HG03354 (cell line): ENCODE measurements around the gene SDK1.

ENCODE experiments used
- ATAC-seq: cut with Tn5 transposase; IDR thresholded peaks from one replicate; pipeline ENCODE4 v1.9.1; 2021; ENCODE audit warnings: mild to moderate bottlenecking; ENCODE audit not compliant: unreplicated experiment, poor library complexity, severe bottlenecking

Gene SDK1

DNA sequence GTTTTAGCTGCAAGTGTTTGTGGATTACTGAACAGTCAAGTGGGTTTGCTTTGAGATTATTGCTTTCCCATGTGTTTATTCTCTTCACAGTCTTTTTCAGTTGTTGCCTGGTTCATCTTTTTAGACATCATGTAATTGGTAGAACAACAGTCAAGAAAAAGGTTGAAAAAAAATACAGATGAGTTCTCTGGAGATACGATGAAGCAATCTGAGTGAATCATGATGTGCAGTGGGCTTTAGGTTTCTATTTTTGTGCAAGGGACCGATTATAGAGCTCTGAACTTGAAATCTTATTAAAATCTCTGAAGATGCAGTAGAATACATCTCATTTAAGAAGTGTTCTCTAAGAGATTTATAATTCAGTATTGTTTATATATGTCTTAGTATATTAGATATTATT lies 145.7 kb downstream of the SDK1 start:
- no peak for ATAC-seq

DNA sequence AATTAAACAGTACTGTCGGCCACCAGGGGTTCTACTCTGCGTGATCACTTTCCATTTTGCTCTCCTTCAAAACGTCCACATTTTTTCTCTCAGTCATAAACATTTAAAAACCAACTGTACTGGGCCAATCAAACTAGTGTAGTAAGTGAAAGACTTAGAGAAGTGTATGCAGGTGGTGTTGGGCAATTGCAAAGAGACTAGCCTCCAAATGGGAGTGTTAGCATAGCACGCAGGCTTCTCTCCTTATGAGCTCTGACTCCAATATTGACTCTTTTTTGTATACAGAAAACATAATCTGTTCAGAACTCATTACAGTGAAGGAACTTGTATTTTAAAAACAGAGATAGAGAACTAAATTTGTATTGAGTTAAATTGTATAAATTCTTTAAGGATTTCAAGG lies 150.6 kb downstream of the SDK1 start:
- no peak for ATAC-seq

DNA sequence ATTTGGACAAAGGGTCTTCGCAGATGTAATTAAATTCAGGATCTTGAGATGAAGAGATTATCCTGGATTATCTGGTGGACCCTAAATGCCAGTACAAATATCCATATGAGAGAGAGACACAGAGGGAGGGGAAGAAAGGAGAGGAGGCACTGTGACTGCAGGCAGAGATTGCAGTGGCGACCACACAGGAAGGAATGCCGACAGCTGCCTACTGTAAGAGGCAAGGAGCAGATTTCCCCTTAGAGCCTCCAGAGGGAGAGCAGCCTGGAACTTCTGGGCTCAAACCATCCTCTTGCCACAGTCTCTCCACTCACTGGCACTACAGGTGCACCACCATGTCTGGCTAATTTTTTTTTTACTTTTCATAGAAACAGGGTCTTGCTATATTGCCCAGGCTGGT lies 152.3 kb downstream of the SDK1 start:
- no peak for ATAC-seq

DNA sequence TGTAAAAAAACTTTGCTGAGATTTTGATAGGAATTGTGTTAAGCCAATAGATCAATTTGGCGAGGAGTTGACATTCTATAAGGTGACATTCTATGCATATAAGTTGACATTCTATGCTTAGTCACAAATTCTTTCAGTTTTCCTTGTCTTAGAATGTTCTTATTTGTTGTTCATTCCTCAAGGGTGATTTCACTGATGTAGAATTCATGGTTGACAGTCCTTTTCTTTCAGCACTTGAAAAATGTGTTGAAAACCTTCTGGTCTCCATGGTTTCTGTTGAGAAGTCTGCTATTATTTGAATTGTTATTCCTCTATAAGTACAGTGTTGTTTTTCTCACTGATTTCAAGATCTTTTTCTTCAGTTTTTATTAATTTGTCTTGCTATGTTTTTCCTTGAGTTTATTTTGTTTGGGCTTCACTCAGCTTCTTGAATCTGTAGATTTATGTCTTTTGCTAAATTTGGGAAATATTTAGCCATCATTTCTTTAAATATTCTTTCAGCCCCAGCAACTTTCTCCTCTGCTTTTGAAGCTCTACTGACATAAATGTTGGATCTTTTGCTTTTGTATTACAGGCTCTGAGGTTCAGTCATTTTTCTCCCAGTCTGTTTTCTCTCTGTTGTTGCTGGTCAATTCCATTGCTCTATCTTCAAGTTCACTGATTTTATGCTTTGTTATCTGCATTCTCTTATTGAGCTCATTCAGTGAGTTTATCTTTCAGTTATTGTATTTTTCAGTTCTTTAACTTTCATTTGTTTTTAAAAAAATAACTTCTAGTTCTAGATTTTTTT lies 154.9 kb downstream of the SDK1 start:
- ATAC-seq: no peak

DNA sequence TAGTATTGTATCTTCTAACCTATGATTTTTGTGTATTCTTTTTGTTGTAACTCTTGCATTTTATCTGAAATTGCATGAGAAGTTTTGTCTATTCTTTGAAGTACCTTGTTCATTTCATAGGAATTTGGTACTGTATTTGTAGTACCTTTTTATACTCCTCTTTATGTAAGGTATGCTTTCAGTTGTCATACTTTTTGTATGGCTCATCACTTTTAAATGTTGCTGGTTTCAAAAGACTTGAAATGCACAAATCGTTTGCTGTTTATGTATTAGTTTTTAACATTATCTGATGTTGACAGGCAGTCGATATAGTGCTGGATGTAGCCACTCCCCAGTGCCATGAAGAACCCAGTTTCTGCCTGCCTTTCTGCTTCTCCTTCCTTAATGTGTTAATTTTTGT lies 158.1 kb downstream of the SDK1 start:
- ATAC-seq: no peak

DNA sequence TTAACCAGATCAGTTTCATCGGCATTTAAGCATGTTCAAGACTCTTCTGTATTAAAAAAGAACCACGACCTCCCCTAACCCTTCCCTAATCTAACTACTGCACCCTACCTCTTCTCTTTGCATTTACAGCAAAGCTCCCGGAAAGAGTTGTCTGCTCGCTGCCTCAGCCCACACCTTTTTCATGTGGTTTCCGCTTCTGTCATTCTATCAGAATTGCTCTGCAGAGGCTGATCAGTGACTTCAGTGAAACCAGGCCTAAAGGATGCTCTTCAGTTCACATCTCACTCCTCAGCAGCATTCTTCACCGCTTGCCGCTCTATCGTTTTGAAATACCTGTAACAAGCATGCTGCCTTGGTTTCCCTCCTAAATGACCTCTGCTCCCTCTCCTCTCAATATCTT lies 160.9 kb downstream of the SDK1 start:
- ATAC-seq: no peak

DNA sequence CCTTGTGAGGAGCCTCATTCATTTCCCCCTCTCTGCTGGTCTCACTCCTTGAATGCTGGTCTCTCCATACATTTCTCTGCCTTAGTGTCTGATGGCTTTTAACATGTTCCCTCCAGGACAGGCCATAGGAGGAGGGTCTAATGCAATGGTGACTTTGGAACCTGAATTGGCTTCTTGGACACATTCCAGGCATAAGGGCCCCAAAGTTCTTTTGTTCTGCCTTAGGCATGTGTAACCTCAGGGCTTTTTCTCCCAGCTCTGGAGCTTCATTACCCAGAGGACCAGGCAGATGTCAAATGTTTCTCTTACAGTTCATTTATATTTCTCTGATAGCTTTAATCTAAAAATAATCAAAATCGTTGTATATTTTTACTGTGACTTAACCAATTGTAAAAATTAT lies 162.6 kb downstream of the SDK1 start:
- no peak for ATAC-seq

DNA sequence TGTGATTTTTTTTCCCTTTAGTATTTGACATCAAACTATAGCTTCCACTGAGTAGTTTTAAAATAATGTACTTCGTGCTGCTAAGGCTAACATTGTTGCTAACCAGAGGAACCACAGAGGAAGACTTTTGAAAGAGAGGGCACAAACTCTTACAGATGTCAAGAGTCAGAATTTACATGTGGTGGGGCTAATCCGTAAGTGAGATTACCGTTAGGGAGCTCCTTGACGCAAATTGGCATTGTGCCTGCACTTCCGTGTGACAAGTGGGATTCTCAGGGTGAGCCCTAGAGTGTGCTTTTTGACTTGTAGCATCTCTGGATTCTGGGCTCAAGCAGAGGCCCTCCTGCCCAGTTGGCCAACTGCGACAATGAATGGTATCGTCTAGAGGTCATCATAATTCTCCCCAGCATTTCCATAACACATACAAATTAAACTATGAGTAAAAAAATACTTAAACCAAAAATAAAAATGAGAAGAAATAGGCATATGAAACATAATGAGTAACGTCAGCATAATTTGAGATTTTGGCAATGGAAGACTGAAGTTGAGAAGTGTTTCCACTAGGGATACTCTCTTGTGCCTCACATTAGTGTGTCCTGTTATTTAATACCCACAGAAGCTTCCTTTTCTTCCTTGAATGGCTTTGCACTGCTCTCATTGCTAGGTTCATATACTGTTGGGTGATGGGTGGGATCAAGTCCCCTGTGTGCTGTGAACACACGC lies 164.0 kb downstream of the SDK1 start:
- ATAC-seq: no peak

DNA sequence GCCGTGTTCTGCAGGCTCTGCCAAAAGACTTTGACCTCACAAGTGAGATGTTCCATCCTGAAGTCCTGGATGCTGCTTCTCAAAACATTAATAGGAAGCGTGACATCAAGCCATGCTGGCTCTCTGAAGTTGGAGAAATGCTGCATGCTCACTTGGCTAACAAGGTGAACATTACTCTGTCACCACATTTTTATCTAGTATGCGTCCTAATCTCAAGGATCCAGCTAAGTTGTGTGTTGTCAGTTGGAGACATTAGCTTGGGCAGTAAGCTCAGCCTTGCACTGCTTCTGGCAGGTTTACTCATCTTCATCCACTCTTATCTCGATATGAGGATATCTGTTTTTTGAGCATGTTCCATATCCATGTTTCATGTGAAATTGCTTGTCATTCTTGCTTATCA lies 165.2 kb downstream of the SDK1 start:
- ATAC-seq: no peak

DNA sequence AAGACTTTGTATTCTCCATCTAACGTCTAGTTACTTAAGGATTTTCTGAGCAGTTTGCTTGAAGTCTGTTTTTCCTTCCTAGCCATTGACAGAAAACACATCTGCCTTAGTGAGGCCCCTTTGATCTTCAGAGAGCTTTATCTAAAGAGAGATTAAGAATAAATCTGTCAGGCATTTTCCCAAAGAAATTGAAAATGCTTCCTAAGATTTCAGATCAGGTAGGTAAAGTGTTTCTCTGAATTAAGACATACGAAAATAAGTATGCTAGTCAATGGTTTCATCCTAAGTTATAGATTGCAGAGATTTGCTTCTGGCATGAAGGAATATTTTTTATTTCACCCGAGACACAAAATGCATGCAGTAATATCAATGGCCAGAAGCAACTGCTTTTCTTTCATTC lies 168.6 kb downstream of the SDK1 start:
- ATAC-seq: no peak

DNA sequence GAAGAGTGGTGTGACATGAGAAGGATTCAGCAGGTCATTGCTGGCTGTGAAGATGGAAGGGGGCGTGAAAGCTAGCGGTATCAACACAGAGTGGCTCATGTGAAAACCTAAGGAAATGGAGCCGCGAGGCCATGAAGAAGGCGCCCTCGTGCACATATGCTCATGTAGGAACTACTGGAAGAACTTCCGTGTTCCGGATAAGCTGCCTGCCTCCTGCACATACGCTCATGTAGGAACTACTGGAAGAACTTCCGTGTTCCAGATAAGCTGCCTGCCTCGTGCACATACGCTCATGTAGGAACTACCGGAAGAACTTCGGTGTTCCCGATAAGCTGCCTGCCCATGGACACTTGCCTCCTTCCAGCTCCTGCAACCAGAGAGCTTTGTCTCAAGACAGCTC lies 179.1 kb downstream of the SDK1 start:
- ATAC-seq: no peak

DNA sequence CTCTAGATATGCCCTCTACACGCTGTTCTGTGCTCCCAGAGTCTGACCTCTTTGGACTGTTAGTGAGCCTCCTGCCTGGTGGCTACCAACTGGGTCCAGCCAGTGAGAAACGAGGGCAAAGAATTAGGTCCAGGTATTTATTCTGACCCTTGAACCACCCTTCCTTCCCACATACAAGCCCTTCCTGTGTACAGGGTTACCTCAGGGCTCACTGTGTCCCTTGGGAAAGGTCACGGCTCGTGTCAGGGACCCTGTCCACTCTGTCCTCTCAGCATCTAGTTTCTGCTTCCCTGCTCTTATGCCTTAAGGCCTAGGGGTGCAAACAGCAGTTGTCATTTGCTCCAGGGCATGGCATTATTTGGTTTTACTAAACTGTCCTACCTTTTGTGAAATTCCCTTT lies 180.4 kb downstream of the SDK1 start:
- ATAC-seq: no peak

DNA sequence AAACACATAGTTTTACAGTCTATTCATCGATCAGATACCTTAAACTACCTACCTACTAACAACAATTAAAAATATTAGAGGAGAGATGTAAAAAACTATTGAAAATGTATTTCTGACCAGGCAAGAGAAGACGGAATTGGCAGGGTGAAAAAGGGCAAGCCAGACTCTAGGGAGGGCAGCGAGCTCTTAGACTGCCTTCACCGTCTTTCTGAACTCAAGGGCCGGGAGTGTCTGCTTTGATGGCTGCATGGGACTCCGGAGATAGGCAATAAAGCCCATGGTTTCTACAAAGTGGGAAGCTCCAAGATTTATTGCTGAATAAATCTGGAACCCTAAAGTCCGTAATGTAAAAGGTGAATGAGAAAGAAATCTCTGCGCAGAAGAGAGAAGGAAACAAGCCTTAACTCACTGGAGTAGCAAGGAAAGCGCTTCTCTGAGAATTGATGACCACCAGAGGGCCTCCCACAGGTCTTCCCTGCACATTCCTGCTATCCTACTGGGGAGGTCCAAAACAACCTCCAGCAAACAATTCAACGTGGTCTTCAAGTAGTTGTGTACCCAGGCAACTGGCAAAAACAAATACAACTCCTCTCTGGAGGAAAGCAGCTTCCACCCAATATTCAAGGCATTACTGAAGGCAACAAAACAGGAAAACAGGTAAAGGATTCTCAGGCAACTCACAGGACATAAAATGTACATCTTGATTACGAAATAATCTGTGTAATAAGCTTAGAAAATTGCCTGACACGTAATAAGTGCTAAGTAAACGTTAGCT lies 181.3 kb downstream of the SDK1 start:
- no peak for ATAC-seq

DNA sequence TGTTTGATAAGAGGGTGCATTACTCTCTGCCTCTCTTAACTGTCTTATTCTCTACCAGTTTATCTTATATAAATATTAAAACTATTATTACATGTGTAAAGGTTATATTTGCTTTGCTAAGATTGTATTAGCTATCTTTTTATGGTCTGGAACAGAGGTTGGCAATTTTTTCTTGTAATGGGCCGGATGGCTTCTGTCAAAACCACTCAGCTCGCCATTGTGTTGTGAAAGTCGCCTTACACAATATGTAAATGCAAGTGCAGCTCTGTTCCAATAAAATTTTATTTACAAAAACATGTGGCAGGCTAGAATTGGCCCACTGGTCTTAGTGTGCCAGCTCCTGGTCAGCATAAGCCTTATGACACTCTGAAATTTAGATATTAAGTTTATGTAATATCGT lies 185.8 kb downstream of the SDK1 start:
- no peak for ATAC-seq

DNA sequence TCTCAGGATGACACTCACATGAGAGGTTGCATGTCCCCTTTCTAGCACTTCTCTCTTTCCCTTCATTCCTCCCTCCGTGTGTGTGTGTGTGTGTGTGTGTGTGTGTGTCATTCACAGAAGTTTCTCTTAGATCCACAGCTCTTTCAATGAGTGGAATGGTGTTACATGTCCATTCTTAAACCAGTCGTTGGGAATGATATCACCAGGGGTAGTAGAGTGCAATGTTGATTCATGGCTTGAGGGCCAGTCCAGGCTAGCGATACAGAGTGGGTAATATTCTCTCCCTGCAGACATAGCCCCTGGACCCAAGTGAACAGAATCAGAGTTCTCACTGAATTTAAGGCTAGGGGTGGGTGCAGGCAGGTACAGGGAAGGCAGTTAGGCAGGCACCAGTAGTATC lies 187.8 kb downstream of the SDK1 start:
- no peak for ATAC-seq

DNA sequence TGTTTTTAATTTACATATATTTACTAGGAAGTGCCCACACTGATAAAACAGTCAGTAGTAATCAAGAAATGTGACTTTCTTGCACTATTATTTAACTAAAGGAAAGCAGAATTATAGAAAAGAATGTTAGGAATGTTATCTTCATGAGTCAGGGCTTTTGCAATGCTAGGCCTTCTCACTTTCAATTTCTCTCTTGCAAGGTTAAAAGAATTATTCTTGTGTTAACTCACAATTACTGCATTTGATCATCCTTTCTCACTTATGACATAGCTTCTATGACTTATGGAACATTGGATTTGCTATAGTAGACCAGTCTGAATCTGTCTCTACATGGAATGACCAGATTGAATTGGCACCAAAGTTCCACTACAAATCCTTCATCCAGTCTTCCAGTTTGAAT lies 192.4 kb downstream of the SDK1 start:
- no peak for ATAC-seq

DNA sequence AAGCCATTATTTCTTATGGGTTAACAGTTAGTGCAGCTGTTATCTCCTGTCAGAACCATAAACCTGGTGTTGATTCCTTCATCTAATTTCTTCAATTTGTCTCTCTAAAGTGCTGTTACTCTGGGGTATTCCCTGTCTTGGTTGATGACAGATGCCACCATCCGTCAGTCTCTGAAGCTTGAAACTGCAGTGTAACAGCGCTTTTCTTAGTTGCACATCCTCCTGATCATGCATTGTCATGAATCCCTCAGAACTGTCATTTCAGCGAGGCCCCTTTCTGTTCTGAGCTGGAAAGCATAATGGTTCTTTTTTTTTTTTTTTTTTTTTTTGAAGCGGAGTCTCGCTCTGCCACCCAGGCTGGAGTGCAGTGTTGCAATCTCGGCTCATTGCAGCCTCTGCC lies 193.9 kb downstream of the SDK1 start:
- no peak for ATAC-seq

DNA sequence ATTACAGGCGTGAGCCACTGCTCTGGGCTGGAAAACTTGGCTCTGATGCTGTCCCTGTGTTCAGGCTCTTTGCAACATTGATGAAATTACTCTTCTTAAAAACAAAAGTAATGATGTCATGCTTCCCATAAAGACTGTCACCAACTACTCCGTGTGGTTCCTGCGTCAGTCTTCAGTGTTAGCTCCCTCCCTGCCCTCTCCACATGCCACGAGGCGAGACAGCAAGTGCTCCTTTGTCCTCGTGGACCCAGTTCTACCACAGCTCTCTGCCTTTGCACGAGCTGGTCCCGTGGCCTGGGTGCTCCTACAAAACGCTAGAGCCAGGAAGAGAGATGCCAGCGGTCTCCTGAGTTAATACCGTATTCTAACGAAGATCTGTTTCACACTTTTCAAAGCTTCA lies 194.5 kb downstream of the SDK1 start:
- no peak for ATAC-seq

DNA sequence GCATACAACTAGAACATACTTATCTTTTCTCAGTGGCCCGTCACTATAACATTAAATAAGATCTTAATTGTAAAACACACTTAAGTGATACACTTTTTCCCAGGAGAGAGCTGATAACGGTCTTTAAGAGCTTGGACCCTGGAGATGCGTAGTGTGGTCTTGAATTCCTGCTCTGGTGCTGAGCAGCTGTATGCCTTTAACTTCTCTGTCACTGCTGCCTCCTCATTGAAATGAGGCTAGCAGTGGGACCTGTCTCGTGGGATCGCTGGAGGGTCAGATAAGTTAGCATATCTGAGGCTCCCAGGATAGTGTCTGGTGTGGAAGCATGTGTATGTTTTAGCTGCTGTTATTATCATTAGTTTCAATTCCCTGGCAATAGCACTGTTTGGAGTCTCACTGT lies 194.9 kb downstream of the SDK1 start:
- ATAC-seq: no peak

DNA sequence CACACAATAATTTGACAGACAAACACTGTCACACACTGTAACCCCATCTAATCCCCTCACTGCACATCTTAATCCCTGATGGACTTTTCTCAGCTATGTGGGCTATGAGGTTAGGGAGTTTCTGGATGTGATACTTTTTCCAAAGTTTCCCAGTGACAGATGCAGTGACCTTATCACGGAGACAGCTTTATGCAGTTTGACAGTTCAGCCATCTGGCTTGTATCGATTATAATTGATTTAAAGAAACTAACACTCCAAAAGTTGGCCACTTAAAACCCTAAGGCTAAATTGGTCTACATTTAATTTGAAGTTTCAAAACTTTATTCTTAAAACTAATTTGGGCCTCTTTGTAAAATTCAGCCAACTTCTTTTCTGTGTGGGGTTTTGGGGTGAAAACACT lies 196.7 kb downstream of the SDK1 start:
- ATAC-seq: no peak

DNA sequence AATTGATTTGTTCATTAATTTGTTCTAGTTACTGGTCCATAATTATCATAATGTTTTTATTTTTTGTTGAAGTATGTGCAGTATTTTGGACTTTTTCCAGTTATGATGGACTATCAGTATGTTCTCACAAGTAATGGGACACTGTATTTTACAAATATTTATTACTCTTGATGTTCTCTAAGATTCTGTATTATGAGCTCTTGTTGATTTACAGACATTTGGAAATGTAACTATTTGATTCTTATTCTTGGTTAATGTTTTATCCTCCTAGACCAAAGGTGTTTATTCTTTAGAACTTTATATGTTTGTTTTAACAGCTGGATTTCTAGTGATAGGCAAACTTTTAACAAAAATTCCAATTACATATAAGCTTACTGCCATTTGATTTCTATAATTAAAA lies 200.6 kb downstream of the SDK1 start:
- no peak for ATAC-seq
